ENCODE measurements around the gene RASA3.

Gene RASA3

DNA sequence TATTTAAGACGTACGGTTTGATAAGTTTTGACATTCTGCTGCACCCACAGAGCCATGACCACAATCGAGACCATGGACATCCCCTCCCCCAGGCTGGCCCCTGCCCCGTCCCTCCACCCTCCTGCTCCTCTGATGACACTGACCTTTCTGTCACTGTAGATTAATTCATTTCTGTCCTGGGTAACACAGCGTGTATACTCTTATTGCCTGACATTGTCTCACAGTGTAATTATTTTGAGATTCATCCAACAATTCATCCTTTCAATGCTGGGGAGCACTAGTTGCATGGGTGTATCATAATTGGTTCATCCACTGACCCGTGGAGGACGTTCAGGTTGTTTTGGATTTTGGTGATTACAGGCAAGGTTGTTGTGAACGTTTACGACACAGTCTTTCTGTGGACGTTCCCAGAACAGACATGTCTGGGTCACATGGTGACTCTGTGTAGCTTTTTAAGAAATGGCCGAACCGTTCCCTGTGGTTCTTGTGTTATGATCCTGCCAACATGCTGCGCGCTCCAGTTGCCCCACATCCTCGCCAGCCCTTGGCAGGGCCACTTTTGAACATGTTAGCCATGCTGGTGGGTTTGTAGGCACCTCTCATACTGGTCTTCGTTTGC lies 200.5 kb downstream of the RASA3 start:
- TF ChIP-seq EZH2 (IDR thresholded peaks at IDR 0.05; ENCODE audit: borderline replicate concordance, low read depth, low read length, severe bottlenecking) (no peak), CTCF (IDR thresholded peaks at IDR 0.05; ENCODE audit: borderline replicate concordance, extremely low read depth, low read length, poor library complexity, severe bottlenecking) (no peak)
- Histone ChIP-seq H3K27me3 (ENCODE audit: insufficient read depth, low read length, poor library complexity) (no peaks in the 10 kb centered on the region), H3K4me3 (ENCODE audit: low read depth in 1 of 2, low read length in 2 of 2) (no peak overlapping the region), H3K4me1 (ENCODE audit: insufficient read depth, low read length) (no peaks in the 10 kb centered on the region), H3K36me3 (ENCODE audit: insufficient read depth, low read length) (no peaks in the 10 kb centered on the region), H3K9me3 (ENCODE audit: insufficient read depth, low read length, severe bottlenecking) (no peaks in the 10 kb centered on the region), H3K9ac (ENCODE audit: low read depth, low read length) (no peak overlapping the region), H4K20me1 (ENCODE audit: insufficient read depth, low read length) (no peaks in the 10 kb centered on the region; the same call in 1 of the 2 replicates), H3K27ac (ENCODE audit: low read length) (no peak overlapping the region), H3K4me2 (ENCODE audit: insufficient read depth, low read length) (no peak overlapping the region), H3K79me2 (ENCODE audit: insufficient read depth, low read length) (no peaks in the 10 kb centered on the region), H2AFZ (ENCODE audit: low read depth, low read length) (no peak overlapping the region)
- no peak for ATAC-seq (ENCODE audit: insufficient read depth, low read depth)
- no peak for DNase-seq

GRCh38 chr13:113930671-113931637 lies 201.5 kb downstream of the RASA3 start:
- Histone ChIP-seq H3K4me3 (ENCODE audit: low read depth in 1 of 2, low read length in 2 of 2) (no peak overlapping the region), H3K27ac (ENCODE audit: low read length) (no peak overlapping the region), H2AFZ (ENCODE audit: low read depth, low read length) (no peak overlapping the region), H3K27me3 (ENCODE audit: insufficient read depth, low read length, poor library complexity) (no peaks in the 10 kb centered on the region), H3K79me2 (ENCODE audit: insufficient read depth, low read length) (no peaks in the 10 kb centered on the region), H3K9ac (ENCODE audit: low read depth, low read length) (no peak overlapping the region), H3K36me3 (ENCODE audit: insufficient read depth, low read length) (no peaks in the 10 kb centered on the region), H3K4me1 (ENCODE audit: insufficient read depth, low read length) (no peaks in the 10 kb centered on the region), H3K4me2 (ENCODE audit: insufficient read depth, low read length) (no peak overlapping the region), H3K9me3 (ENCODE audit: insufficient read depth, low read length, severe bottlenecking) (no peaks in the 10 kb centered on the region), H4K20me1 (ENCODE audit: insufficient read depth, low read length) (no peaks in the 10 kb centered on the region; the same call in 1 of the 2 replicates)
- ATAC-seq (ENCODE audit: insufficient read depth, low read depth) (no peak), DNase-seq (no peak)
- TF ChIP-seq CTCF (IDR thresholded peaks at IDR 0.05; ENCODE audit: borderline replicate concordance, extremely low read depth, low read length, poor library complexity, severe bottlenecking) (no peak), EZH2 (IDR thresholded peaks at IDR 0.05; ENCODE audit: borderline replicate concordance, low read depth, low read length, severe bottlenecking) (no peak)

DNA sequence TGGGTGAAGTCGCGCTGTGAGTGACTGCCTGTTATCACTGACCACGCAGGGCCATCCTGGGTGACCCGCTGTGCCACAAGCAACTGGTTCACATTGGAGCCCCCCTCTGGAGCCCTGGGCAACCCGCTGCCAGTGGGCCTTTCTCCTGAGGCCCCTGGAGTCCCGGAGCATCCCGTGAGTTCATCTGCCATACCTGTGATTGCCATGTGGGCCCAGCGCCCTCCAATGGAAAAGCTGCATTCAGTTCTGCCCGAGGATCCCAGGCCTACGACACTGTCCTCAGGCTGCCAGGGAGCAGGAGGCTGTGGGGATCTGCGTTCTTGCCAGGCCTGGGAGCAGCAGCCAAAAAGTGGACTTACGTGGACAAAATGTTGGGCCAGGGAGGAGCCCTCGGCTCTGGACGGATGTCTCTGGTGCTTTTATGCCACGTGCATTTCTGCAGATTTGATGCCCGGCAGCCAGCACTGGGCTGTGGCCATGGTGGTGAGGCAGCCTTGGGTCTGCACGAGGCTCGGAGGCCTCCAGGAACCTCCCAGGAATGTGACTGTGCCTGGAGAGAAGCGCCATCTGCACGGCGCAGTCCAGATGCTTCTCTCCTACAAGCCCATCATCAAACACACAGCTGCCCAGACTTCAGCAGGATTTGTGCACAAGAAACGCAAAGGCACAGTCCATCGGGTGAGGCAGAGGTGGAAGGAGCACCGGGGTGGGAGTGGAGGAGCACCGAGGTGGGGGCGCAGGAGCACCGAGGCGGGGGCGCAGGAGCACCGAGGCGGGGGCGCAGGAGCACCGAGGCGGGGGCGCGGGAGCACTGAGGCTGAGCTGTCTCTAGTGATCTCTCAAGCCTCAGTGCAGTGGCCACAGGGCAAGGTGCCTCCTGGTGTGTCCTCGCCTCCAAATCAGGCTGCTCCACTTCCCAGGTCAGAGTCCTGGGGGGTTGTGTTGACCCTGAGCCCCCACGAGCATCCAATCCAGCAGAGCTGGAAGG lies 202.5 kb downstream of the RASA3 start:
- no peaks in the 10 kb centered on the region for H3K9me3 ChIP-seq (ENCODE audit: insufficient read depth, low read length, severe bottlenecking)
- H3K27ac ChIP-seq (ENCODE audit: low read length), result no peak overlapping the region
- ATAC-seq (ENCODE audit: insufficient read depth, low read depth), result no peak
- TF ChIP-seq EZH2 (IDR thresholded peaks at IDR 0.05; ENCODE audit: borderline replicate concordance, low read depth, low read length, severe bottlenecking), result no peak
- TF ChIP-seq CTCF (IDR thresholded peaks at IDR 0.05; ENCODE audit: borderline replicate concordance, extremely low read depth, low read length, poor library complexity, severe bottlenecking), result no peak
- no peak overlapping the region for H3K9ac ChIP-seq (ENCODE audit: low read depth, low read length)
- H3K4me1 ChIP-seq (ENCODE audit: insufficient read depth, low read length), result no peaks in the 10 kb centered on the region
- no peaks in the 10 kb centered on the region for H3K79me2 ChIP-seq (ENCODE audit: insufficient read depth, low read length)
- H3K27me3 ChIP-seq (ENCODE audit: insufficient read depth, low read length, poor library complexity), result no peaks in the 10 kb centered on the region
- no peaks in the 10 kb centered on the region for H3K36me3 ChIP-seq (ENCODE audit: insufficient read depth, low read length)
- no peak for DNase-seq
- H3K4me3 ChIP-seq (ENCODE audit: low read depth in 1 of 2, low read length in 2 of 2), result no peak overlapping the region
- no peak overlapping the region for H2AFZ ChIP-seq (ENCODE audit: low read depth, low read length)
- no peaks in the 10 kb centered on the region; the same call in 1 of the 2 replicates for H4K20me1 ChIP-seq (ENCODE audit: insufficient read depth, low read length)
- no peak overlapping the region for H3K4me2 ChIP-seq (ENCODE audit: insufficient read depth, low read length)

All from DND-41 (cell line).